ENCODE measurements around the gene TMEM170B.

TMEM170B gene, protein sequence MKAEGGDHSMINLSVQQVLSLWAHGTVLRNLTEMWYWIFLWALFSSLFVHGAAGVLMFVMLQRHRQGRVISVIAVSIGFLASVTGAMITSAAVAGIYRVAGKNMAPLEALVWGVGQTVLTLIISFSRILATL

GRCh38 chr6:11537229-11538051, at the start of gene TMEM170B:
Gene TMEM170B (plus strand): TSS chr6:11537749. CDS start chr6:11538278, 529 bp downstream.
- DNase-seq = peak; percentile 95

GRCh38 chr6:11490996-11491395, 46.6 kb upstream of the TMEM170B start:
- no peak for DNase-seq

DNA sequence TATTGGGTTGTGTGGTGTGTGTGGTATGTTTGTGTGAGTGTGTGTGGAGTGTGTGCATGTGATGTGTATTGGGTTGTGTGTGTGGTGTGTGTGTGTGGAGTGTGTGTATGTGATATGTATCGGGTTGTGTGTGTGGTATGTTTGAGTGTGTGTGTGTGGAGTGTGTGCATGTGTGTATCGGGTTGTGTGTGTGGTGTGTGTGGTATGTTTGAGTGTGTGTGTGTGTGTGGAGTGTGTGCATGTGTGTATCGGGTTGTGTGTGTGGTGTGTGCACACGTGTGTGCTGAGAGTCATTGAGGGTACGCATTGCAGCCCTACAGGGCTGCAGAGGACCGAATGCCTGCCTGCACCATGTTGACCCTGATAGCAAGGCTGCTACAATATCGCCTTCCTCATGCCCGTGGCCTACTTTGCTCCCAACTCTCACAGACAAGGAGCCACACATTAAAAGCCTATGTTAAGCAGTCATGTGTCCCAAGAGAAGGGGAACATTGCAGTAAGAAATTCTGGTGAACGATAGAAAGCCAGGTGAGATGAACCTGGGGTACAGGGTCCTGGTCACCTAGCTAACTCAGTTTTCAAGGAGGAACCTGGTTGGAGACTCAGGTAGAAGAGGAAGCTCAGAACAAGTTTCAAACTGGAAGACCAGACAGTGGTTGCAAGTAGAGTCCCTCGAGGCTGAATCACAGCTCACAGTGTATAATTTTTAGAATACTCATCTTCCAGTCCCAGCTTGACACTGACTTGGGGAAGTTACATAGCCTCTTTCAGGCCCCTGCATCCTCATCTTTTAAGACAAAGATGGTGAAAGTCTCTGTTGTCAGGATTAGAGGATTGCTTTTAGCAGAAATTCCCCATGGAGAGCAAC, 45.7 kb upstream of the TMEM170B start:
- DNase-seq = no peak

DNA sequence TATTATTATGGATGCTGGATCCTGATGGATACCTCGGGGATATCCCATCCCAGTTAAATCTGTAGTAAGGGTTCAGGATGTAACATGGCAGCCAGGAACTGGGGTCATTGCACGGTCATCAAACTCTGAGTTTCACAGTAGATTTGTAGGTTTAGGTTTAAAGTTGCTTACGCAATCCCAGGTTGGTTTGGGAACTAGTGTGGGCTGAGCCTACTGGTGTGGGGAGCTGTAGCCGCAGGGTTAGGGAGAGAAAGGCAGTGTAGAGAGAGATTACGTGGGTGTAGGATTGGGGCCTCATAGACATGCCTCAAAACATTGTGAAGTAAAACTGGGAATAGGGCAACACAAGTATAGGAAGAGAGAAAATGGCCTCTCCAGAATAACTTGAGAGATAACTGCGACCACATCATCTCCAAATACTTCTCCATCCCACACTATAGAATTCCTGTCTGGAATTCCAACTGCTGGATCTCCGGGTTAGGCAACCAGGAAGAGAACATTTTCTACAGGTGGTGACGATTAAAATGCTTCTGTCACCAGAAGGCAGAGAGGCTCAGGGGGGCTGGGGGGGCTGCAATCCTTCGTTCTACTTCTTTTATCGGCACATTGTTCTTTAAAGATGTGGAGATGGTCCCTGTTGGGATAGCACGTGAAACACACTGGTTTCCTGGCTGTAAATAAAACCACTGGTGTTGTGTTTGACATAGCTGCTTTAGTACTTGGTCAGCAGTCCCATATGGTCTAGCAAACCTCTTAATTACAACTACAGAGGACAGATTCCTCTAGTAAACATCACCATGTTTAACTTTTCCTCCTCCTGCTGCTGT, 44.9 kb upstream of the TMEM170B start:
- DNase-seq = no peak

DNA sequence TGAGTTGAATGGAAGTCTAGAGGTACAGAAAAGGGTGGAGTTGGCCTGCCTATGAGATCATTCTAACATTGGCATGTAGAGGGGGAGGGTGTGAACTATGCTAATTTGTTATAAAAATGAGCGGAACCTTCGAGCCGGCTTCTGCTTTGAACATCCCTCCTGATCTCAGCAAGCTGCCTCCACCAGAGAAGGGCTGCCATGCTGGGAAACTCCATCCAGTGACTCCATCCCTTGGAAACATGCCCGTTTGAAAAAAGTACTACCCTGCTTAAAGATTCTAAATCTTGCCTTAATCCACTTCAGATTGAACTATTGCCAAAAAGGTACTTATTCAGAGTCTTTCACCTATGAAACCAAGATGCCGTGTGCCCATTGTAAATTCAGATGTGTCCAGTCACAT, 43.6 kb upstream of the TMEM170B start:
- DNase-seq = no peak

DNA sequence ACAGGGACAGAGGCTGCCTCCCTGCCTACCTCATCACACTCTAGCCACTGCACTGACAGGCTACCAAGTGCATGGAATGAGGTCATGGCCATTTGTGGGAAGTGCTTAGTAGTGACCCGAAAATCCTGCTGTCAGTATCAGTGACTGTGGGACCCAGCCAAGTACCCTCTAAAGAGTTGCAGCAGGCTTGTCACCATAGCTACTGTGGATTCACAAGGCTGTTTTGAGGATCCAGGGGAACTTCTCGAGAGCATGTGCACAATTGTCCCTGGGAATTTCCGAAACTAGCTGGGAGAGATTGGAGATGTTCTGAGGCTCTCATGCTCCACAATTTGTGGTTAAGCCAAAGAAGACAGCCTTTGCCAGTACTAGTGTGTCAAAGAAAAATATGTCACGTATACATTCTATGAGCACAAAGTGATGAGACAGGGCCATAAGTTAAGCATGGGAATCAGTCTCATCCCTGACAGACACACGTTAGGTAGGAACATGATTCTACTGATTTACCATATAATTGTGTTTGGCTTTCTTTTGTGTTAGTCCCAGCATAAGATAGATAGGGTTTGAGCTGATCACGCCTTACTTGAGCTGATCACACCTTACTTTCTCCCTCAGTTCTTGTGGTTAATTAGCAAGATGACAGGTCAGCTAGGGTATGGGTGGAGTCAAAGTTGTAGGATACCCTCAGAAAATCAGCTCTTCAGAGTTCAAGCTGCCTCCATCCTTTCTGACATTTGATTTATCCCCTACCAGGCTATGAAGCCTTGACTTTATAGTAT, 42.6 kb upstream of the TMEM170B start:
- no peak for DNase-seq

- no peak for DNase-seq
Measured at GRCh38 chr6:11495565-11496145, 41.9 kb upstream of the TMEM170B start.

GRCh38 chr6:11496152-11497060, 41.1 kb upstream of the TMEM170B start:
- DNase-seq = peak; percentile 74

GRCh38 chr6:11497107-11497506, 40.4 kb upstream of the TMEM170B start:
- no peak for DNase-seq

- DNase-seq = no peak
Measured at GRCh38 chr6:11497881-11498280, 39.7 kb upstream of the TMEM170B start.

- no peak for DNase-seq
Measured at GRCh38 chr6:11500008-11500407, 37.5 kb upstream of the TMEM170B start.

GRCh38 chr6:11509471-11509870, 28.1 kb upstream of the TMEM170B start:
- DNase-seq = no peak

DNA sequence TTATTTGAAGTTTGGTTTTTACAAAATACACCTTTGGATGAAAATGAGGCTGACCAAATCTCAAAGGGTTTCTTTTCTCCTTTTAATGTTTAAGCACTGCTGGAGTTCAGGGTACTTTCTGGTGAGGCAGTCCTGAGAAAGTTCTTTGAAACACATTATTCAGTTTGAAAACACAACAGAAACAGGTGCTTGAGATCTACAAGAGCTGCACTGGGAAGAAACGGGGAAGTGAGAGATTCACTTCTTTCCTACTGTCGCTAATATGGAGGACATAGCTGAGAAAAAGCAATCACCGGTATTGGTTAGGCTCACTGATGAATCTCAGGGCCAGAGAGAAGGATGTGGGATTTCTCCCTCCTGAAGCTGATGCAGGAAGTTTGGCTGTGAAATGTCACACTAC, 22.9 kb upstream of the TMEM170B start:
- no peak for DNase-seq

GRCh38 chr6:11515763-11516162, 21.8 kb upstream of the TMEM170B start:
- DNase-seq = no peak

GRCh38 chr6:11522812-11523605, 14.5 kb upstream of the TMEM170B start:
- no peak for DNase-seq

DNA sequence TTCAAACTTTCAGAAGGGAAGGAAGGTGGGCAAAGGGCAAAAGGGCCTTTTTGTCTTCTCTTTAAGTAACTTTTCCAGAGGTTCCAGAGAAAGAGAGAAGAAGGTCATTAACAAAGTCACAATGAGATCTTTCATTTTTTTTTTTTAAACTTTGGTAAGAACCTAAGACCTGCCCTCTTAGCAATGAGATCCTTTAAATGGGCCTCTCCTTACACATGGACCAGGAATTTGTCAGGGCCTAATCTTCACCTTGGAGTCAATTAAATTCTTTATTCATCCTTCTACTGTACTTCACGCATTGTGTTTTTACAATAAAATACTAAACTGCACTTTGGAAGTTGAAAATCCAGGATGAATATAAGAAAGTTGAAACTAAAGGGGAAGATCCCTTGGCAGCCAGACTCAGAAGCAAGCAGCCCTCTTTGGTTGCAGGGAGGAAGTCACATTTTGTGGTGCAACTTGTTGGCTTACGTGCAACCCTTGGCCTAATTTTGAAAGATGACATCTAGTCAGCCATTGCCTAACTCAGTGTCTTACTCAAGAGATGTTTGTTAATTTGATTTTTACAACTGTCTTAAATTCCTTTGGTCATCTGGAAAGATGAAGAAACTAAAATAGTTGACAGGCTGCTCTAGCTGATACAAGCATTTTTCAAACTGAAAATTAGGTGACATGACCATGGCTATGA, 11.9 kb upstream of the TMEM170B start:
- no peak for DNase-seq

GRCh38 chr6:11526156-11526505, 11.4 kb upstream of the TMEM170B start:
- DNase-seq = no peak

DNA sequence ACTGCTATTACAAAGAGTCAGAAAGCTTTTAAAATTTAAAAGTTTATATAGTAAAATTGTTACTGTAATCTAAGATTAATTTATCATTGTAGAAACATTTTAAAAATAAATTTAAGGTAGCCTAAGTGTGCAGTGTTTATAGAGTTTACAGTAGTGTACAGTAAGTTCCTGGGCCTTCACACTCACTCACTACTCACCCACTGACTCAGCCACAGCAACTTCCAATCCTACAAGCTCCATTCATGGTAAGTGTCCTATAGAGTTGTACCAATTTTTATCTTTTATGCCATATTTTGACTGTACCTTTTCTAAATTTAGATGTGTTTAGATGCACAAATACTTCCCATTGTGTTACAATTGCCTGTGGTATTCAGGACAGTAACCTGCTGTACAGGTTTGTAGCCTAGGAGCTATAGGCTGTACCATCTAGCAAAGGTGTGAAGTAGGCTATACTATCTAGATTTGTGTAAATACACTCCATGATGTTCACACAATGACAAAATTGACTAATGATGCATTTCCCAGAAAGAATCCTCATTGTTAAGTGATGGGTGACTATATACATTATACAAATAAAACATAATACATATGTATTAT, 10.2 kb upstream of the TMEM170B start:
- DNase-seq = no peak

GRCh38 chr6:11528996-11529395, 8.6 kb upstream of the TMEM170B start:
- no peak for DNase-seq
